NCI-H2029 treated with DMSO at 0.1 percent for 48 hours (cell line): ENCODE data around the gene CYP46A1.
"Not testable (repeated sequence)": the region's sequence is repeated elsewhere in the genome, so short reads cannot be mapped to it uniquely, and the experiment has no call there.

Experiments used
- DNase-seq: peaks from one replicate; lab custom pipeline; 2025; lab: John Stamatoyannopoulos, UW

CYP46A1 gene

DNA sequence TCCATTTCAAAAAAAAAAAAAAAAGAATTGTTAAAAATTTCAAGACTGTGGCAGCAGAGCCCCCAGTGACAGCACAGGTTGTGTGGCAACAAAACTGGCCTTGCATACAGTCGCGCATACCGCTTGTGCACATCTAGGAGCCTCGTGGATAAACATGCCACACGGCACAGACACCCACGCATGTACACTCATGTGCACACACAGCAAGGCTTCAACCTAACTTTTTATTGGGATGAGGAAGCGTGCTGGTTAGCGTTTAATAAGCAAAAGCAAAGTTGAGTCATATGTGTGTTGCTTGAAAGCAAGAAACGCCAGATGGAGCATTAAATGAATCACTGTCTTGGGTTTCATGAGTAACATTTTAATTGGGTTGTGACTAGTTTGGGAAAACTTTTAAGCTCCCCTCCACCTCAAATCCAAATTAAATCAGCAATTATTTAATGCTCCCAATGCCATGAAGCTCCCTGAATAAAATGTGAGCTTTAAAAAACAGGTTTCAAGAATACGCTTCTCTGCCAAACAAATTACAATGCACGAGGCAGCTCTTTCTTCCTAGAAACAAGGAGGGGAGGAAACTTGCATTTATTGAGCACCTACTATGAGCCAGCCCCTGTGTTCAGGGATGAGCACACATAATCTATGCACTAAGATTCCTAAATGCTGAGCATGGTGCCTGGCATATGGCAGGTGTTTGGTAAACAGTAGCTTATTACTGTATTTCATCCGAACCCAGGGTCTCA, 73.4 kb downstream of the CYP46A1 start:
- DNase-seq = no peak

DNA sequence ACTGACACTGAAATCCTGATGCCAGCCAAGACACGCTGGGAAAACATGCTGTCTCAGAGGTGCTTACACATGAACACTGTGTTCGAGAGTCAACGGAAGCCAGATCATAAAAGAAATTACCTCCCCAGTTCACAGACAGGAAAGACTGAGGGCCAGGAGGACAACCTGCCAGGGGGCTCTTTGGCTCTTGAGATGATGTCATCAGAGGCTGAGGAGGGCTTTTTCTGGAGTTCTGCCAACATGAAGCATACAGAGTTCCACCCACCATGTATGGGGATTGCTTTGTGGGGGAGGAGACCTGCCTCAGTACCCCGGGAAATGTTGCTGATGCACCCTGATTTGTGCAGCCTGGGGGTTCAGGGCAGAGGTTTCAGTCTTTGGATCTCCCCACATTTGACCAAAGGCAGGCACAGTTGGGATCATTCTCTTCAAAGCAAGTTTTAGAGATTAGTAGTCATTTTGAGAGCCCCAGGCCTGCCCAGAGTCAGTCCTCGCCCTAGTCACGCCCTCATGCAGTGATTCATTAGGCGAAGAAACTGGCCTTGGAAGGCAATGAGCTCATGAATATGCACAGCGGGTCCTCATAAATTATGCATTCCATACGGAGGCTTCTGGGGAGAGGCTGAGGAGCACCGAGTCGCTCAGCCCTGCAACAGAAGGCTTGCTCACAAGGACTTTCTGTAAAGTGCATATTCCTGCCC, 74.2 kb downstream of the CYP46A1 start:
- DNase-seq = no peak

DNA sequence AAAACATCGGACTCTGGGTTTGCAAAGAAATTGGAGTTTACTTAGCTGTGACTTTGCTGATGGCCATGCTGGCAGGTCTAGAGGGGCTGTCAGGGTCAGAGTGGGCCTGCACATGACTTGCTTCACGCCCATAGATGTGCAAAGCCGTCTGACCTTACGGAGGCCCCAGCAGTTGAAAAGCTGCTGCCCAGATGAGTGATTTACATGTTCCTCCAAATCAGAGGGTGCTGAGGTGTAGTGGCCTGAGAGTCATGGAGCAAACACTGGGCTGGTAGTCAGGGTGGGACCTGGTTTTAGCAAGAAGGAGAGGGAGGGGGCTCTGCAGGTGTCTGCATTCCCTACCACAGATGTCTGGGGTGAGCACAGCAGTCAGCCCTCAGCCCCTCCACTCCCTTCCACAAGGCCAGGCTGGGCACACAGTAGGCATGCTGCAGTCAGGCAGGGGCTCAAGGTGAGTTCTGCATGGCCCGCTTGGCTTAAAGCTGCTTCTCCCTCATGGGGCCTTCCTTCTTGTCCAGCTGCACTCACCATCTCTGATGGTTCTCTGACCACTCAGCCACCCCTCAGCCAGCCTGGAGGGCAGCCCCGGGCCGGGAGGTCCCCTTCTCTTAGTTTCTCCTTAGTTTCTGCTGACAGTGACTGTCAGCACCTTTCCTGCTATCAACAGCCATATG, 74.9 kb downstream of the CYP46A1 start:
- DNase-seq = no peak

DNA sequence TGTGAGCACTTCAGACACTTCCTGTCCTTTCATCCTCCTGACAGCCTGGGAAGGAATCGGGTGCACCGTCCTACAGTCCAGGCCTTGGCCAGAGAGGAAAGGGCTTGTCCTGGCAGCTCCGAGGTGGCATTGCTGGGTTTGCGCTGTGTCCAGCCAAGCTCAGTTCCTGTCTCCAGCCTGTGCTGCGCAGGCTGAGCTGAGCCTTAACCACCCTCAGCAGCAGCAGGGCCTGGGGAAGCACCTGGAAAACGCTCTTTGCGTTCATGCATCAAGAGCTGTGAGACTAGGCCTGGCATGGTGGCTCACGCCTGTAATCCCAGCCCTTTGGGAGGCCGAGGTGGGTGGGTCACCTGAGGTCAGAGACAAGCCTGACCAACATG, 75.4 kb downstream of the CYP46A1 start:
- no peak for DNase-seq

DNA sequence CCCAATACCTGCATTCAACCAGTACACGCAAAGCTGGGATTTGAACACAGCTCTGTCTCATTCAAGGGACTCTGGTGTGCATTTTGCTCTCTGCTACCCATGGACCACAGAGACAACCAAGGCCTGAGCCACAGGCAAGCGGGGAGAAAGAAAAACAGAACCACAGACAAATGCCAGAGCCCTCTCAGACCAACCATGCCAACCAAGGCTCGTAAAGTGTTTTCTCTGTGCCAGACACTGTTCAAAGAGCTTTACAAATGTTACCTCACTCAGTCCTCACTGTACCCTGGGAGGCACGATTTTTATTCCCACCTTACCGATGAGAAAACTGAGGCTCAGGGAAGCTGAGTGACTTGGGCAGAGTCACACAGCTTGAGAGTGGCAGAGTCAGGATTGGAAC, 76.7 kb downstream of the CYP46A1 start:
- no peak for DNase-seq

DNA sequence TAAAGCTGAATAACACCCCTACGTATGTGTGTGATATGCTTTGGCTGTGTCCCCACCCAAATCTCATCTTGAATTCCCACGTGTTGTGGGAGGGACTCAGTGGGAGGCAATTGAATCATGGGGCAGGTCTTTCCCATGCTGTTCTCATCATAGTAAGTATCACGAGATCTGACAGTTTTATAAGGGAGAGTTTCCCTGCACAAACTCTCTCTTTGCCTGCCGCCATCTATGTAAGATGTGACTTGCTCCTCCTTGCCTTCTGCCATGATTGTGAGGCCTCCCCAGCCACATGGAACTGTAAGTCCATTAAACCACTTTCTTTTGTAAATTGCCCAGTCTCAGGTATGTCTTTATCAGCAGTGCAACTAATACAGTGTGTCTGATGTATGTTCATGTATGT, 78.8 kb downstream of the CYP46A1 start:
- not testable (repeated sequence) for DNase-seq

DNA sequence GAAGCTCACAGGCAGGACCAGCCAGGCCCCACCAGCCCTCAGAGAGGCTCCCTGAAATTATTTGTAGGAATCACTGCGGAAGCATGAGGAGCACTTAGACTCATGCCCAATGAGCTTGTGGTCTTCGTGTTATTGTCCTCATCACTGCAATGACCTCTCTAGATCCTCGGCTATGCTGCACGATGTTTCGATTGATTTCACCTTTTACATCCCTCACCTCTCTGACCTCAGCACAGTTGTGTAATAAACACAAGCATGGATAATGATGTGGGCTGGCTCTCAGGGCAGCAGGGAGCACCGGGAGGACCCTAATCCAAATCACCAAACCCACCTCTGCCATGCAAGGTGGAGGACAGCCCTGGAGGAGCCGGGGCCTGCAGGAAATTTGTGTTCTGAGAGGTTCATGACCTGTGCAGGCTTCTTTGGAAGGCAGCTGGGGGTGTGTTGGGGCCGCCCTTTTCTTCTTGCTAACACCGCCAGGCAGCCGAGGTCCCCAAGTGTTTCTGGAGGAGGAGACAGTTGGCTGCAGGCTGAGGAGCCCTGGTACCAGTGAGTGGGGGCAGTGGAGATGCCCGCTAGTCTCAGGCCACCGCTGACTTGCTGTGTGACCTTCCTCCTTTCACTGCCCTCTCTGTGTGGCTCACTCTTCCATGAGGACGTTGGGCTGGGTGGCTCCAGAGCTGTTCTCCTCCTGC, 79.6 kb downstream of the CYP46A1 start:
- no peak for DNase-seq

DNA sequence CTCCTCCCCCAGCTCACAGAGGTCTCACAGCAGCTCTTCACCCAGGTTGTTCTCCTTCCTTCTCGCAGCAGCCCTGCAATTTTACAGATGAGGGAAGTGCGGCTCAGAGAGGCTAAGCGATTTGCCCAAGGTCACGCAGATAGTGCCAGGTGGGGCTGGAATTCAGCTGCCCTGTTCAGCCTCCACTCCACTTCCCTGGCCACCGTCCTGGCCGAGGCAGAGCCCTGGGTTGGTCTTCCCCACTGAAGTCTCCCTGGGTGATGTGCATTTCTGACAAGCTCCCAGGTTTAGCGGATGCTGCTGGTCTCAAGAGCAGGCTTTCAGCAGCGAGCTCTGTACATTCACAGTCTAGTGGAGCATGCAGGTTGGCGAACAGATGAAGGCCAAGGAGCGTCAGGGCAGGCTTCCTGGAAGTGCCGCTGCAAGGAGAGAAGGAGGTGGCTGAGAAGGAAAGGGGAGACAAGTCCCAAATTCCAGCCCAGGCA, 80.2 kb downstream of the CYP46A1 start:
- no peak for DNase-seq

DNA sequence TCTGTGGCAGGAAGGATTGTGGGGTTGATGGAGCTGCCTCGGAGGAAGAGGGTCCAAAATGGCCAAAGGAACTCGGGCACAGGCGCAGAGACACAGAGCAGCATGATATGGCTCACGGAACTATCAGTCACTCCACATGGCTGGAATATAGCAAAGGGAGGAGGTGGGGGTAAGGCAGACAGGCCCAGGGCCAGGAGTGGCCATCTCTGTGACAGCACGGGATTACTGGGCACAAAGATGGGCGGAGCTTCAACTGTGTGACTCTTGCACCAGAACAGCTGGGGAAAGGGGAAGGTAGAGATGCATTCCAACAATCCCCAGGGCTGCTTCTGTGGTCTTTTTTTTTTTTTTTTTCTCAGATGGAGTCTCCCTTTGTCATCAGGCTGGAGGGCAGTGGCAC, 84.3 kb downstream of the CYP46A1 start:
- DNase-seq = no peak

DNA sequence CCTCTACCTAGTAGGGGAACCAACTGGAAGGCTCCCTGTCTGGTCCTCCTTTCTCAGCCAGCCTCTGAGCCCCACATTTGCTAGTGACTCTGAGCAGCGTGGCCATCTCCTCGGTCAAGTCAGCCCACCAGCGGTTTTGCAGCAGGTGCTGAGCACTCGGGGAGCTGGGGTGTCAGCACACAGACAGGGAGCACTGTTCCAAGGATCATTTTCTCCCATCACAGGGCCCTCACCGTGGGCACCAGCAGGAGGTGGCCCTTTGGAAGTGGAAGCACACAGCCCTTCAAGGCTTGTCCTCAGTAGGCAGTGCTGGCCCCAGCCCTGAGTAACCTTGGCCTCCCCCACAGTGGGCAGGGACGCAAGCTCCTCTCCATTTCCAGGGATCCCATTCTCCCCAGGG, 85.0 kb downstream of the CYP46A1 start:
- no peak for DNase-seq

DNA sequence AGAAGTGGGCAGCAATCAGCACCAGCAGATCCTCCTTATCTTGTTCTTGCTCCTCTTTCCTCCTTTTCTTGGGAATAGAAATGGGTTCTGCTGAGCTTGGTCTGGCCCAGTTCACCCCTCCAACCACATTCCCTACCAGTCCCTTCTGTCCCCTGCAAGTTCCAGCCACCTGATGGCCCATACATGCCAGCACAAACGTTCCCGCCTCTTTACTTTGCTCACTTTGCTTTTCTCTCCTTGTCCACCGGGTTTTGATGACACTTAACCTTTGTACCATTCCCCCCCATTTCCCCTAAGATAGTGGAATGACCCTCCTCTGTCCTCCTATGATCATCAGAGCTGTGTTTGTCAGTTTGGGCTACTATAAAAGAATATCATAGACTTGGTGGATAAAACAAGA, 85.7 kb downstream of the CYP46A1 start:
- no peak for DNase-seq

DNA sequence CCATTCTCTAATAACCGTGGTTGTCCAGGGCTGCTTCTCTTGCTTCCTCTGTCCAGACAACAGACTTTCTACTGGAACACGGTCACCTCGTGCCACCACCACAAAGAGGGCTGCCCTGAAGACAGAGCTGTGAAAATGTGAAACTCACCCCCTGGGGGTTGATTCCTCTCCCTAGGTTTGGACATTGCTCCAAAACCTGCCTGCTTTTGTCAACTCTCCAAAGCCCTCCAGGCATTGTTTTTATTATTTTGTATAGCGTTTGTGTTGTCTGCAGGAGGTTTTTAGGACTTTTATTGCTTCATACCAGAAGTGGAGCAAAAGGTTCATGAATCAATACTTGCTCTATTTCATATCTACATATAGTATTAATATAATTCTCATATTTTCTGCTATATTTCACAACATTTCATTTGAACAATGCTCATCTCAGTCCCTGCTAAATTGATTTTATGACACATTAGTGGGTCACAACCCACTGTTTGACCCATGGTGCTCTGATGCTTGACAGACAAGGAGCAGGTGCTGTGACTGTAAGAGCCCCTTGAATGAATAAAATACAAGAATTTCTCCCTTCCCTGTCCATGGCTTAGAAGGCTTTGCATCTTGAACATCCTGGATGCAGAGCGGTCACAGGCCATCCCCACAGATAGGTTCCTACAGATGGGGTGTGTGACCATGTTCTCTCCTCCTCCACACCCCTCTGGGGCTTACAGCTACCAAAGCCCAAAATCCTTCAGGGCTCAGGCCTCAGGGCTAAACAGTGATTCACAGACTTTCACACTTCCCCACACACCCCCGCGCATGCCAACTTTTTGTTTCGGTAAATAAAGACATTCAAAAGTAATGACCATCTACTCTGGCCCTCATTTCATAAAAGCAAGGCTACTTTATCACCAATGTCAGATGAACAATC, 88.5 kb downstream of the CYP46A1 start:
- no peak for DNase-seq

DNA sequence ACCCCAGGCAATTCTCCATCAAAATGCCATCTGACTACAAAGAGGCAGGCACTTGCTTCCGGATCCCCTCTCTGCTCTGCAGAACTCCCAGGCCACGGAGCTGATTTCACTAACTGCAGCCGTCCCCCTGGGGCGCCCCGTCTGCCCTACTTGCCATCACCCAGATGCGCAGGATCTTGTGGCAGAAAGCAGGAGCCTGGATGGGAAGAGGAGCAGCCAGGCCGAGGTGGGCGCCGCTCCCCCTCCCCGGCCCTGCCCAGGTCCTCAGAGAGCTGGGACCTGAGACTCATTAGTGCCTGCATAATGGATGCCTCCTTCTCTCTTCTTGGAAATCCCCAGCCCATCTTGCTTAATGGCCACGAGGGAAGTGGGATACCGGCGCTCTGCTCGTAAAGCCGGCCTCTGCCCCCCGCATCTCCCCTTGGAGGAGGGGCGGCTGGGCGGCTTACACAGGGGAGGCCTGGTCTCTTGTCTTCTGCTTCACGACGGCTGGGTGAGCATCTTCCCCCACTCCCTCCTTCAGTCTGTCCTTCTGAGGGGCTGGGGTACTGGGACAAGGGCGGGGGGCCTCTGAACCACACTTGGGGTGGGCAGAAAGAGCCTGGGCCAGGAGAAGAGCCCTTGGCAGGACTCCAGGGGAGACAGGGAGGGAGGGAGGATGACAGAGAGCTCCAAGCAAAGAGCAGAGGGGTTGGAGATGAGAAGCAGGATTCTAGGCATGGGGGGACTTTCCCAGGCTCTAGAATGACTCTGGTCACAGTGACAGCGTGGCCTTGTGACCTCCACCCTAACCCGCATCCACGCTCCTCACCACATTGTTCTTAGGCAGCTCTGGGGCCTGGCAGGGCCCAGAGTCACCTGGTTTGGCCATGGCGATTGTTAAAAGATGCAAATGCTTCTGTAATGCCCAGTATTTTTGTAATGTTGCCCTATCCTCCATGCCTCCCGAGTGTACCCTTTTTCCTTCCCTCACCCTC, 89.7 kb downstream of the CYP46A1 start:
- DNase-seq = no peak

DNA sequence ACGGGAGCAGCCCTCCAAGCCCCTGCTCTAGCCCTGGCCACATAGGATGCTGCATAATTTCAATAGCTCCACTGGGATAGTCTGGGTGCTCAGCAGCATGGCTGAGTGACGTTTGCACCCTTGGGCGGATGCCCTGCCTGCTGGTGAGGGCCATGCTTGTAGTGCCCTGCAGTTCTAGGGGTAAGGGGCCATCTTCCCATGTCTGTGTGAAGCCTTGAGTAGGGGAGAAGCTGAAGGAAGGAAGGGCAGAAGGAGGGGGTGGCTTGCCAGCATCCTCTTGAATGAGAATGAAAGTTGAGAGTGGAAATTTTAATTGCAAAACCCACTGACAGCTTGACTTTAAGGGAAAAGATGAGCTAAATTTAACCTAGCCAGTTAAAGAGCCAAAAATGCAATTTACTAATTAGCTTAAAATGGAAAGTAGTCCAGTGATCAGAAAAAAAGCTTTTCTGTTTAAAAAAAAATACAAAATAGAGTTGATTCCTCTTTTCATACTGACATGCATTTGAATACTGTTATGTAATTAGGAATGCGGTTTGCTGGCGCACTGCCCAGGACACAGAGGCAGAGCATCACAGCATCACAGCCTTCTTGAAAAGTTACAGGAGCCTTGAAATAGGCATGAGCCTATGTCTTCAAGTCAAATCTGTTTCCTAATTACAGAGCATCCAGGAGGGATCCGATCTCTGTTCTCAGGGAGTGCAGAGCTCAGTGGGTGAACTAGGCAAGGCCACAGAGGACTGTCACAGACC, 90.6 kb downstream of the CYP46A1 start:
- no peak for DNase-seq

DNA sequence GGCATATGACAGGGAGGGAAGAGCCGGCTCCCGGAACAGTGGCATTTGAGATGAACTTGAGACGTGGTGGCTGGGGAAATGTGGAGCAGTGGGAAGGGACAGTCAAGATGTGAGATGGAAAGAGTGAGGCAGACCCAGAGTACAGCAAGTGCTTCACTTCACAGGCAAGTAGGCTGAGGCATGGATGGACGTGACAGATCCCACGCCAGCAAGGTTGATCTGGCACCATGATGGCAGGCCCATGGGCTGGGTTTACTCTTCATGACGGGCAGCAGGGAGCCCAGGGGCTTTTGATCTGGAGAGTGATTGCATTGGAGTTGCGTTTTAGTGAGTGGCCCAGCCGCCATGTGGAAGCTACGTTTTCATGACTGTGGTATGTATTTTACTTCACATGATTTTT, 91.3 kb downstream of the CYP46A1 start:
- no peak for DNase-seq
